Measurements from ENCODE around the gene MAGEC1. TPM values are rescaled to one million over a fixed set of nuclear protein-coding genes. Genes with fewer than 3 reads are reported as not detected.

The MAGEC1 gene
- polyA plus RNA-seq, 1 of the 3 experiments (the other 2 are of a cell fraction): 22.2 TPM

- Histone ChIP-seq H3K9ac (no peak overlapping the region), H3K9me2 (no peaks in the 10 kb centered on the region), H3K4me1 (ENCODE audit: control insufficient read depth in 1 of 2, insufficient read depth in 2 of 2, low read depth in 1 of 2, low read length in 1 of 2) (no peaks in the 10 kb centered on the region), H3K27me3 (ENCODE audit: insufficient read depth) (no peaks in the 10 kb centered on the region), H3K79me2 (ENCODE audit: insufficient read depth) (no peaks in the 10 kb centered on the region), H3K9me3 (no peaks in the 10 kb centered on the region), H3F3A (replicated peaks; ENCODE audit: insufficient read depth) (no peaks in the 10 kb centered on the region), H4K20me1 (ENCODE audit: insufficient read depth) (no peaks in the 10 kb centered on the region), H2AFZ (ENCODE audit: low read depth) (no peak overlapping the region), H3K27ac (ENCODE audit: low read depth in 2 of 2, low read length in 1 of 2) (no peak overlapping the region), H3K4me3 (ENCODE audit: low read depth in 2 of 2, low read length in 1 of 2) (no peak overlapping the region), H3K4me2 (no peak overlapping the region), H3K36me3 (replicated peaks in 1 of 2; ENCODE audit: control insufficient read depth in 1 of 2, insufficient read depth in 2 of 2, low read length in 1 of 2) (no peaks in the 10 kb centered on the region)
- ChIA-PET POLR2A (no interaction called here), CTCF (no interaction called here)
- 11% methylated on average over 2 of the region's 2 CpGs for WGBS (ENCODE audit: low lambda C conversion rate)
- TF ChIP-seq POLR2AphosphoS5 (IDR thresholded peaks at IDR 0.05; ENCODE audit: low read depth, low read length): no peak
- no peak for TF ChIP-seq NFIC (IDR thresholded peaks at IDR 0.05; ENCODE audit: borderline replicate concordance)
- TF ChIP-seq RXRA (IDR thresholded peaks at IDR 0.05; ENCODE audit: borderline replicate concordance, low read depth): no peak
- no peak for TF ChIP-seq GATA2 (CRISPR knock-in tag; IDR thresholded peaks at IDR 0.05)
- no peak for TF ChIP-seq SIN3A (IDR thresholded peaks at IDR 0.05; ENCODE audit: borderline replicate concordance, low read depth, low read length)
- no peak for TF ChIP-seq SMC3 (IDR thresholded peaks at IDR 0.05; ENCODE audit: low read depth, low read length)
- TF ChIP-seq EP300 (IDR thresholded peaks at IDR 0.05; ENCODE audit: borderline replicate concordance in 1 of 2, low read depth in 1 of 2, low read length in 1 of 2): no peak
- no peak for TF ChIP-seq JUND (IDR thresholded peaks at IDR 0.05)
- no peak for TF ChIP-seq TEAD4 (IDR thresholded peaks at IDR 0.05; ENCODE audit: borderline replicate concordance, insufficient read depth)
- TF ChIP-seq TCF12 (IDR thresholded peaks at IDR 0.05): no peak
- no peak for DNase-seq
Observed at GRCh38 chrX:141941234-141941633, 37.5 kb downstream of the MAGEC1 start.

GRCh38 chrX:141945426-141945825 lies 41.7 kb downstream of the MAGEC1 start:
- no peaks in the 10 kb centered on the region for H3K79me2 ChIP-seq (ENCODE audit: insufficient read depth)
- H3K27ac ChIP-seq (ENCODE audit: low read depth in 2 of 2, low read length in 1 of 2): no peak overlapping the region
- no peaks in the 10 kb centered on the region for H3K27me3 ChIP-seq (ENCODE audit: insufficient read depth)
- 7% methylated on average over 7 of the region's 7 CpGs for WGBS (ENCODE audit: low lambda C conversion rate)
- no peak overlapping the region for H3K4me3 ChIP-seq (ENCODE audit: low read depth in 2 of 2, low read length in 1 of 2)
- CTCF ChIA-PET: no interaction called here
- H3K4me2 ChIP-seq: no peak overlapping the region
- H4K20me1 ChIP-seq (ENCODE audit: insufficient read depth): no peaks in the 10 kb centered on the region
- POLR2A ChIA-PET: no interaction called here
- H3K4me1 ChIP-seq (ENCODE audit: control insufficient read depth in 1 of 2, insufficient read depth in 2 of 2, low read depth in 1 of 2, low read length in 1 of 2): no peaks in the 10 kb centered on the region
- H3K9me2 ChIP-seq: no peaks in the 10 kb centered on the region
- H3F3A ChIP-seq (replicated peaks; ENCODE audit: insufficient read depth): no peaks in the 10 kb centered on the region
- TF ChIP-seq PBX3 (IDR thresholded peaks at IDR 0.05): no peak
- TF ChIP-seq FOSL2 (IDR thresholded peaks at IDR 0.05; ENCODE audit: borderline replicate concordance, low read depth): no peak
- TF ChIP-seq RXRA (IDR thresholded peaks at IDR 0.05; ENCODE audit: borderline replicate concordance, low read depth): no peak
- TF ChIP-seq GATA2 (CRISPR knock-in tag; IDR thresholded peaks at IDR 0.05): no peak
- no peak for TF ChIP-seq GABPA (IDR thresholded peaks at IDR 0.05; ENCODE audit: low read depth)
- no peak for TF ChIP-seq MEF2A (IDR thresholded peaks at IDR 0.05; ENCODE audit: borderline replicate concordance, low read depth)
- no peak for TF ChIP-seq ZBTB33 (IDR thresholded peaks at IDR 0.05; ENCODE audit: borderline replicate concordance, low read depth)
- TF ChIP-seq, protein P1, sequence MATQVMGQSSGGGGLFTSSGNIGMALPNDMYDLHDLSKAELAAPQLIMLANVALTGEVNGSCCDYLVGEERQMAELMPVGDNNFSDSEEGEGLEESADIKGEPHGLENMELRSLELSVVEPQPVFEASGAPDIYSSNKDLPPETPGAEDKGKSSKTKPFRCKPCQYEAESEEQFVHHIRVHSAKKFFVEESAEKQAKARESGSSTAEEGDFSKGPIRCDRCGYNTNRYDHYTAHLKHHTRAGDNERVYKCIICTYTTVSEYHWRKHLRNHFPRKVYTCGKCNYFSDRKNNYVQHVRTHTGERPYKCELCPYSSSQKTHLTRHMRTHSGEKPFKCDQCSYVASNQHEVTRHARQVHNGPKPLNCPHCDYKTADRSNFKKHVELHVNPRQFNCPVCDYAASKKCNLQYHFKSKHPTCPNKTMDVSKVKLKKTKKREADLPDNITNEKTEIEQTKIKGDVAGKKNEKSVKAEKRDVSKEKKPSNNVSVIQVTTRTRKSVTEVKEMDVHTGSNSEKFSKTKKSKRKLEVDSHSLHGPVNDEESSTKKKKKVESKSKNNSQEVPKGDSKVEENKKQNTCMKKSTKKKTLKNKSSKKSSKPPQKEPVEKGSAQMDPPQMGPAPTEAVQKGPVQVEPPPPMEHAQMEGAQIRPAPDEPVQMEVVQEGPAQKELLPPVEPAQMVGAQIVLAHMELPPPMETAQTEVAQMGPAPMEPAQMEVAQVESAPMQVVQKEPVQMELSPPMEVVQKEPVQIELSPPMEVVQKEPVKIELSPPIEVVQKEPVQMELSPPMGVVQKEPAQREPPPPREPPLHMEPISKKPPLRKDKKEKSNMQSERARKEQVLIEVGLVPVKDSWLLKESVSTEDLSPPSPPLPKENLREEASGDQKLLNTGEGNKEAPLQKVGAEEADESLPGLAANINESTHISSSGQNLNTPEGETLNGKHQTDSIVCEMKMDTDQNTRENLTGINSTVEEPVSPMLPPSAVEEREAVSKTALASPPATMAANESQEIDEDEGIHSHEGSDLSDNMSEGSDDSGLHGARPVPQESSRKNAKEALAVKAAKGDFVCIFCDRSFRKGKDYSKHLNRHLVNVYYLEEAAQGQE (IDR thresholded peaks at IDR 0.05; ENCODE audit: low read depth, low read length): no peak
- no peak for TF ChIP-seq NFIC (IDR thresholded peaks at IDR 0.05; ENCODE audit: borderline replicate concordance)
- no peak for TF ChIP-seq EZH2phosphoT487 (IDR thresholded peaks at IDR 0.05; ENCODE audit: borderline replicate concordance, low read depth)
- no peak for TF ChIP-seq ELF1 (IDR thresholded peaks at IDR 0.05)
- TF ChIP-seq EP300 (IDR thresholded peaks at IDR 0.05; ENCODE audit: borderline replicate concordance in 1 of 2, low read depth in 1 of 2, low read length in 1 of 2): no peak
- no peak for TF ChIP-seq JUND (IDR thresholded peaks at IDR 0.05)
- TF ChIP-seq SMC3 (IDR thresholded peaks at IDR 0.05; ENCODE audit: low read depth, low read length): no peak
- TF ChIP-seq YY1 (IDR thresholded peaks at IDR 0.05; ENCODE audit: low read depth): no peak
- TF ChIP-seq USF1 (IDR thresholded peaks at IDR 0.05; ENCODE audit: borderline replicate concordance, low read depth): no peak
- TF ChIP-seq SIN3A (IDR thresholded peaks at IDR 0.05; ENCODE audit: borderline replicate concordance, low read depth, low read length): no peak
- no peak for TF ChIP-seq RFX5 (IDR thresholded peaks at IDR 0.05; ENCODE audit: low read length)
- no peak for TF ChIP-seq TCF12 (IDR thresholded peaks at IDR 0.05)
- no peak for TF ChIP-seq NRF1 (IDR thresholded peaks at IDR 0.05; ENCODE audit: low read depth, low read length)
- DNase-seq: no peak
- H3K9me3 ChIP-seq: no peaks in the 10 kb centered on the region
- H2AFZ ChIP-seq (ENCODE audit: low read depth): no peak overlapping the region
- H3K9ac ChIP-seq: no peak overlapping the region
- no peaks in the 10 kb centered on the region for H3K36me3 ChIP-seq (replicated peaks in 1 of 2; ENCODE audit: control insufficient read depth in 1 of 2, insufficient read depth in 2 of 2, low read length in 1 of 2)

Data from SK-N-SH (cell line).